HG03066 (cell line): ENCODE data around the gene CLEC1B.
"Not testable (repeated sequence)": the region's sequence is repeated elsewhere in the genome, so short reads cannot be mapped to it uniquely, and the experiment has no call there.

Experiments
- ATAC-seq: cut with Tn5 transposase; IDR thresholded peaks from one replicate; pipeline ENCODE4 v1.9.1; 2021; ENCODE audit warnings: low read depth; ENCODE audit not compliant: unreplicated experiment

CLEC1B gene

GRCh38 chr12:9976626-9977025 is 22.3 kb downstream of the CLEC1B start:
- not testable (repeated sequence) for ATAC-seq

DNA sequence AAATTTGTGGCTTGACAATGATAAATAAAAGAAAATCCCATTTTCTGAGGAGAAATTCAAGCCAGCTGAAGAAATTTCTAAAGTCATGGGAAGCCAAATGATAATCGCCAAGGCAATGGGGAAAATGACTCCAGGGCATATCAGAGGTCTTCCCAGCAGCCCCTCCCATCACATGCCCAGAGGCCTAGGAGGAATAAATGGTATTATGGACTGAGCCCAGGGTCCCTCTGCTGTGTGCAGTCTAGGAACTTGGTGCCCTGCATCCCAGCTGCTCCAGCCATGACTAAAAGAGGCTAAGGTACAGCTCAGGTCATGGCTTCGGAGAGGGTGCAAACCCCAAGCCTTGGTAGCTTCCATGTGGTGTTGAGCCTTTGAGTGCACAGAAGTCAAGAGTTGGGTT is 23.3 kb downstream of the CLEC1B start:
- no peak for ATAC-seq

DNA sequence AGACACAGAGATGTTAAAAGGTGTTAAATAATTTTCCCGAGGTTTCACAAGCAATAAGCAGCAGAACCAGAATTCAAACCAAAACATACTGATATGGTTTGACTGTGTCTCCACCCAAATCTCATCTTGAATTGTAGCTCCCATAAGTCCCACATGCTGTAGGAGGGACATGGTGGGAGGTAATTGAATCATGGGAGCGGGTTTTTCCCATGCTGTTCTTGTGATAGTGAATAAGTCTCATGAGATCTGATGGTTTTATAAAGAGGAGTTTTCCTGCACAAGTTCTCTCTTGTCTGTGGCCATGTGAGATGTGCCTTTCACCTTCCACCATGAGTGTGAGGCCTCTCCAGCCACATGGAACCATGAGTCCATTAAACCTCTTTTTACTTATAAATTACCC is 24.2 kb downstream of the CLEC1B start:
- ATAC-seq: not testable (repeated sequence)

DNA sequence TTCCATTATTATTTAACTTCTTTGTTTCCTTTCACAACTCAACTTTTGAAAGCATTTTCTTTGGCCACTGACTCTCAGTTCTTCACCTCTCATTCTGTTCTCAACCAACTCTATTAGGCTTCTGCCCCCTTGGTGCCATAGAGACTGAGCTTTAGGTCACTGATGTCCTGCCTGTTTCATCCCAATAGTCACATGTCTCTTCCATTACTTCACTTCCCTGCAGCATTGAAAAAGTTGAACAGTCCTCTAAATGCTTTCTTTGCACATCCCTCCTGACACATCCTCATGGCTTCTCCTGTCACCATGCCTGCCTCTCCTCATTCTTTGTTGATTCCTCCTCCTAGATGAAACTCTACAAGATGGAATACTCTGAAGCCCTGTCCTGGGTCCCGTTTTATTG is 25.0 kb downstream of the CLEC1B start:
- no peak for ATAC-seq

- no peak for ATAC-seq
These were observed 27.7 kb downstream of the CLEC1B start, which contains the start of gene CLEC12A for GRCh38 chr12:9971181-9971580. Gene CLEC12A (plus strand): TSS chr12:9971409. CDS start chr12:9971597, 188 bp downstream.

GRCh38 chr12:9969673-9970072 is 29.2 kb downstream of the CLEC1B start:
- no peak for ATAC-seq

DNA sequence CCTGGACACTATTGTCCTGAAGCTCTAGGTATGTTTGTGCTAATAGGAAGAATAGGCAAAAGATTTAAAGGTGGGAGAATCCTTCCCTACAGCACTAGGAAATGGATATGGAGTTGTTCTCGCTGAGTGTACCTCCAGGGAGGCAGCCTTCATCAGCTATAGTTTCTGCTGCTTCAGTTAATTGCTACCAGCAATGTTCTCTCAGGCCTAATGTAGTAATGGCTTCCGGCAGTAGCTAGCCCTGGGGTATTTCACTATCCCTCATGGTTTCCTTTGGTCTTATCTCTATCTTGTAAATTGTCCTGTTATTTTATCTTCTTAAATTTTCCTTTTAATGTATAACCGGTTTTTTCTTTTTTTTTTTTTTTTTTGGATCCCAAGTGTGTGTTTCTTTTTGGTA is 37.0 kb downstream of the CLEC1B start:
- ATAC-seq: no peak

DNA sequence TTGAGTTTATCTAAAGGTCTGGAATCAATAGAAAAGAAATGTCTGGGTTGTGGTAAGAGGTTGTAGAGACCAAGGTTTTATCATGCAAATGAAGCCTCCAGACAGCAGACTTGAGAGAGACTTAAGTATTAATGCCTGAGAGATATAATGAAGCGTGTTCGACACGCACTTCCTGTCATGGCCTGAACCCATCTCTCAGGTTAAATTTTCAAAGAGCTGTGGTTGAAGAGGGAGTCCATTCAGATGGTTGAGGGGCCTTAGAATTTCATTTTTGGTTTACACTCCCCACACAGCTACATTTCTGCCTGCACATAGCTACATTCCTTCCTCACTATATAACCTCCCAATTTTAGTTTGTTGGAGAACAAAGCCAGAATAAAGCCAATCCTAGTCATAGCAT is 37.8 kb downstream of the CLEC1B start:
- ATAC-seq: no peak

DNA sequence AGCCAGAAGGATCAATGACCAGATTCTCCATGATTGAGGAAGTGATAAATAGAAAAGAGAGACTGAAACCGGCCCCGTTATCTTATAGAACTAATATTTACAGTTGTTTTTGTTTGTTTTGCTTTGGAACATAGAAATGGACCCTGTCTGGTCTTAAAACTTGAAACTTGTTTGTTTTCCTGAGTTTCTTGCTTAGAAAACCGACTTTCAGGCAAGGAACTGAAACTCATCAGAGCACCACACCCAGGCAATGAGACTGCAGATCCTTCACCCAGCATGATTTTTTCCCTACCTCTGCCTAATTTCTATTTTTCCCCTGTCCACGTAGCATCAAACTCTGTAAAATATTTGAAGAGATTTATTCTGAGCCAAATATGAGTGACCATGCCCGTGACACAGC is 38.3 kb downstream of the CLEC1B start:
- no peak for ATAC-seq

DNA sequence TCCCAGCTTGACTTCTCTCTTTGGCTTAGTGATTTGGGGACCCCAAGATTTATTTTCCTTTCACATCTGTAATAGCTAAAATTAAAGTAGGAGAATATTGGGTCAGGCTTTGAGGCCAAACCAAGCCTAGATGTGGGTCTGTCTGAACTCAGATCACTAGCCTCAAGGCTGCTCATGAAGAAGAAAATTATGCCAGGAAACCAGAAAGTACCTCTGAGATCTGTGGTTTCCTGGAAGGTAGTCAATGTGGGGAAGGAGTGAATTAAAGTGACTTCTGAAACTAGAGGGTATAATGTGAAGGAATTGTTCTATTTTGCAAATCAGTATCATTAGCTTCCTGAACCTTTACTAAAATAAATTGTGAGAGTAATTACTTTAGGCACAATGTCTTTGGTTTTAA is 41.1 kb downstream of the CLEC1B start:
- ATAC-seq: no peak

- ATAC-seq: not testable (repeated sequence)
These were observed 45.8 kb downstream of the CLEC1B start for GRCh38 chr12:9952954-9953729.

DNA sequence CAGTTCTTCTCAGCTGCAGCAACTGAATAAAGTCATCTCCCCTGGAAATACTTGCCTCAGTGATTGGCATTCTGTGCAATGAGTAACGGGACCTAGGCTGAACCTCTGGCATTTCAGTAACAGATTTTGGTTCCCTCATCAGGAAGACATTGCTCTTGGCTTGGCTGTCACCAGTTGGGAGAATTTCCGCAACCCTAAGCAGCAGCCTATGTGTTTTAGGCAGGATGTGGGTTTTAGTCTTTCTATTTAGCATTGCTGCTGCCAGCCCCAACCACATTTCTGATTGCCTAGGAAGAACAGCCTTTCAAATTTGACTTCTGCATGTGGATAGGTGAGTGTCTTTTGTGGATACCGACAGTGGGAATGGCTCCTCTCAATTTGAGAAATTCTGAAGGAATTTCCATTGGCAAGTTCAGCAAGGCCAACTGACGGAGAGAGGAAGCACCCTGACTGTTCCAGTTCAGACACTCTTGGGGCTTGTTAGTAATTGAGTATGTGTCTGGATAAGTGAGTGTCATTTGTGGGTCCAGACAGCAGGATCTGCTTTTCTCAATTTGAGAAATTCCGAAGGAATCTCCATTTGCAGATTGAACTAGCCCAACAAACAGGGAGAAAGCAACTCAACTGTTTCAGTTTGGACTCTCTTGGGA is 47.8 kb downstream of the CLEC1B start:
- no peak for ATAC-seq

GRCh38 chr12:9948606-9949296 is 50.2 kb downstream of the CLEC1B start:
- ATAC-seq: peak; percentile 94

- ATAC-seq: no peak
These were observed 51.2 kb downstream of the CLEC1B start for GRCh38 chr12:9947674-9948073.

DNA sequence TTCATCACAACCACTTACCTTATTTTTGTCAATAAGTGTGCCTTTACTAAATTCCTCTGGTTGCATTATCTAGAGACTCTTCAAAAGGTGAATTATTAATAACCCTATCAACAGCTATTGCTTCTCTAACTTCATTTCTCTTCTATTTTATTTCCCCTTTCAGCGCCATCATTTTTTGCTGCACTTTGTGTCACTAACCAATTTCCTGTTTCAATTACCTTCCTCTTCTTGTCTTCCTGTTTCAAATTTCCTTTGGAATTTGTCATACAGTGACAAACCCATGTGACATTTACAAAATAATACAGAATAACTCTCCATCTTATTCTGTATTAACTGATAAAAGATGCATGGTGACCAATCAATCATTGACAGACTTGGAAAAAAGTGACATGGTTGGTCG is 54.5 kb downstream of the CLEC1B start:
- ATAC-seq: no peak

- no peak for ATAC-seq
These were observed 55.7 kb downstream of the CLEC1B start for GRCh38 chr12:9943240-9943639.
